Skin of body (tissue), 2 donors: ENCODE results near the gene MYO5A. TPM values are rescaled to one million over a fixed set of nuclear protein-coding genes. Genes with fewer than 3 reads are reported as not detected.
"Not testable (repeated sequence)": the region's sequence is repeated elsewhere in the genome, so short reads cannot be mapped to it uniquely, and the experiment has no call there.

Source experiments
- DNase-seq: peaks from one replicate; lab custom pipeline; 2025; lab: John Stamatoyannopoulos, UW
- total RNA-seq: library from RNA; depleted of rRNA; stranded (reverse); fragments of >200 nt; gene quantifications from one replicate; pipeline ENCODE4 v1.2.3, GENCODE V29; 2014

The MYO5A gene
- total RNA-seq, 1 donor from 2014 or later, result 21.2 TPM

- DNase-seq, result no peak
Observed at GRCh38 chr15:52292780-52293392, 235.8 kb downstream of the MYO5A start.

- no peak for DNase-seq
Observed at GRCh38 chr15:52291204-52291603, 237.5 kb downstream of the MYO5A start.

GRCh38 chr15:52290800-52291199, 237.9 kb downstream of the MYO5A start:
- DNase-seq, result no peak

GRCh38 chr15:52290329-52290728, 238.4 kb downstream of the MYO5A start:
- no peak for DNase-seq

- no peak for DNase-seq
Observed at GRCh38 chr15:52289629-52290081, 239.0 kb downstream of the MYO5A start.

- DNase-seq, result no peak
Observed at GRCh38 chr15:52288986-52289385, 239.7 kb downstream of the MYO5A start.

GRCh38 chr15:52288051-52288942, 240.4 kb downstream of the MYO5A start:
- no peak for DNase-seq

- no peak for DNase-seq
Observed at GRCh38 chr15:52287114-52287513, 241.6 kb downstream of the MYO5A start.

GRCh38 chr15:52285941-52286340, 242.7 kb downstream of the MYO5A start:
- DNase-seq, result not testable (repeated sequence)

- DNase-seq, result no peak
Observed at GRCh38 chr15:52284164-52284563, 244.5 kb downstream of the MYO5A start.

- DNase-seq, result no peak
Observed at GRCh38 chr15:52283281-52283680, 245.4 kb downstream of the MYO5A start.

GRCh38 chr15:52282418-52282817, 246.3 kb downstream of the MYO5A start:
- no peak for DNase-seq

- no peak for DNase-seq
Observed at GRCh38 chr15:52281085-52282035, 247.3 kb downstream of the MYO5A start.

GRCh38 chr15:52280326-52281084, 248.2 kb downstream of the MYO5A start:
- DNase-seq, result no peak

GRCh38 chr15:52278636-52279367, 249.9 kb downstream of the MYO5A start:
- no peak for DNase-seq

- no peak for DNase-seq
Observed at GRCh38 chr15:52278135-52278534, 250.5 kb downstream of the MYO5A start.

GRCh38 chr15:52277575-52277974, 251.1 kb downstream of the MYO5A start:
- no peak for DNase-seq

GRCh38 chr15:52276256-52276770, 252.4 kb downstream of the MYO5A start:
- DNase-seq, result no peak

GRCh38 chr15:52263563-52264282, 265.0 kb downstream of the MYO5A start:
- no peak for DNase-seq
